GM19468 (cell line): ENCODE measurements around the gene DPF3.
"Not testable (repeated sequence)": the region's sequence is repeated elsewhere in the genome, so short reads cannot be mapped to it uniquely, and the experiment has no call there.

ENCODE experiments used
- ATAC-seq: cut with Tn5 transposase; IDR thresholded peaks from one replicate; pipeline ENCODE4 v1.9.1; 2021; ENCODE audit warnings: mild to moderate bottlenecking, moderate library complexity, moderate number of reproducible peaks; ENCODE audit not compliant: unreplicated experiment; ENCODE audit errors: extremely low read depth

DPF3 gene

GRCh38 chr14:72882047-72882446, 11.9 kb downstream of the DPF3 start:
- no peak for ATAC-seq

GRCh38 chr14:72881543-72881942, 12.4 kb downstream of the DPF3 start:
- ATAC-seq: no peak

- no peak for ATAC-seq
These were observed 13.1 kb downstream of the DPF3 start for GRCh38 chr14:72880820-72881219.

- no peak for ATAC-seq
These were observed 13.7 kb downstream of the DPF3 start for GRCh38 chr14:72880164-72880563.

- no peak for ATAC-seq
These were observed 14.5 kb downstream of the DPF3 start for GRCh38 chr14:72879431-72879830.

GRCh38 chr14:72878746-72879145, 15.2 kb downstream of the DPF3 start:
- ATAC-seq: no peak

GRCh38 chr14:72876710-72877063, 17.2 kb downstream of the DPF3 start:
- no peak for ATAC-seq

- ATAC-seq: no peak
These were observed 17.7 kb downstream of the DPF3 start for GRCh38 chr14:72876005-72876709.

GRCh38 chr14:72870878-72871277, 23.0 kb downstream of the DPF3 start:
- not testable (repeated sequence) for ATAC-seq

GRCh38 chr14:72869407-72870329, 24.2 kb downstream of the DPF3 start:
- no peak for ATAC-seq

GRCh38 chr14:72868500-72868899, 25.4 kb downstream of the DPF3 start:
- ATAC-seq: no peak

GRCh38 chr14:72864712-72865365, 29.1 kb downstream of the DPF3 start:
- ATAC-seq: no peak

- peak; percentile 58 for ATAC-seq
These were observed 30.5 kb downstream of the DPF3 start for GRCh38 chr14:72863216-72864006.

- ATAC-seq: no peak
These were observed 37.2 kb downstream of the DPF3 start for GRCh38 chr14:72856530-72857266.

- no peak for ATAC-seq
These were observed 38.0 kb downstream of the DPF3 start for GRCh38 chr14:72855913-72856312.

GRCh38 chr14:72852194-72852593, 41.7 kb downstream of the DPF3 start:
- no peak for ATAC-seq

- no peak for ATAC-seq
These were observed 42.3 kb downstream of the DPF3 start for GRCh38 chr14:72851635-72852034.

GRCh38 chr14:72850360-72850759, 43.5 kb downstream of the DPF3 start:
- ATAC-seq: no peak

GRCh38 chr14:72849222-72849621, 44.7 kb downstream of the DPF3 start:
- ATAC-seq: no peak

- ATAC-seq: no peak
These were observed 46.2 kb downstream of the DPF3 start for GRCh38 chr14:72847721-72848120.
